NCI-H345 (cell line): ENCODE measurements around the gene FIS1.
"Not testable (repeated sequence)": the region's sequence is repeated elsewhere in the genome, so short reads cannot be mapped to it uniquely, and the experiment has no call there.

Source experiments
- DNase-seq: peaks from one replicate; lab custom pipeline; 2025; lab: John Stamatoyannopoulos, UW

The FIS1 gene

DNA sequence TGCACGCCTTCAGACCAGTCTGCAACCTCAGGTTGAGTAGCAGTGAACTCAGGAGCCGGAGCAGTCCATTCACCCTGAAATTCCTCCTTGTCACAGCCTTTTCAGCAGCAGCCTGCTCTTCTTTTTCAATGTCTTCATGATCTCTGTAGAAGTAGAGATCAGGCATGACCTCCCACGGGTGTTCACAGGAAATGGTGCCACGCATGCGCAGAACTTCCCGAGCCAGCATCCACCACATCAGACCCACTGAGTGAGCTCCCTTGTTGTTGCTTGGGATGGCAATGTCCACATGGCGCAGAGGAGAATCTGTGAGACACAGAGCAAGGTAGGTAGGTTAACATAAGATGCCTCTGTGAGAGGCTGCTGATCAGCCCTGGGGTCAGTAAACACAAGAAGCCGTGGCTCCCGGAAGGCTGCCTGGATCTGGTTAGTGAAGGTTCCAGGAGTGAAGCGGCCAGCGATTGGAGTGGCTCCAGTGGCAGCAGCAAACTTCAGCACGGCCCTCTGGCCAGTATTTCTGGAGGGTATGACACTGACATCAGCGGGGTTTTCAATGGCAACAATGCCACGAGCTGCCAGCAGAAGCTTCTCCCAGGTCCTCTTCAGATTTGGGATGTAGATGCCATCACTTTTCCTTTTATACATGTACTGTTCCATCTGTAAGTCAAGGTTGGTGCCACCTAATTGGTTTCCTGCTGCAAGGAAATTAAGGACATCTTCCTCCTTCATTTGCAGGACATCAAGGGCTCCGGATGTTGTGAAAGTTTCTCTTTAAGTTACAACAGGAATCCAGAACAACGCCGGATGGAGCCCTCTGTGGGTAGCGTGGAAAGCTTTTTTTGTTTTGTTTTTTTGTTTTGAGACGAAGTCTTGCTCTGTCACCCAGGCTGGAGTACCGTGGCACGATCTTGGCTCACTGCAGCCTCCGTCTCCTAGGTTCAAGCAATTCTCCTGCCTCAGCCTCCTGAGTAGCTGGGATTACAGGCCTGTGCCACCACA lies 40.8 kb downstream of the FIS1 start:
- not testable (repeated sequence) for DNase-seq

DNA sequence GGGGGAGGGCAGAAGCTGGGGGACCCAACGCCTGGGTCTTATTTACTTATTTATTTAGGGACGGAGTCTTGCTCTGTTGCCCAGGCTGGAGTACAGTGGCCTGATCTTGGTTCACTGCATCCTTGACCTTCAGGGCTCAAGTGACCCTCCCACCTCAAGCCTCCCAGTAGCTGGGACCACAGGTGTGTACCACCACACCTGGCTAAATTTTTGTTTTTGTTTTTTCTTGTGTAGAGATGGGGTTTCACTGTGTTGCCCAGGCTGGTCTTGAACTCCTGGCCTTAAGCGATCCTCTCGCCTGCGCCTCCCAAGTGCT lies 42.3 kb downstream of the FIS1 start:
- DNase-seq = no peak

DNA sequence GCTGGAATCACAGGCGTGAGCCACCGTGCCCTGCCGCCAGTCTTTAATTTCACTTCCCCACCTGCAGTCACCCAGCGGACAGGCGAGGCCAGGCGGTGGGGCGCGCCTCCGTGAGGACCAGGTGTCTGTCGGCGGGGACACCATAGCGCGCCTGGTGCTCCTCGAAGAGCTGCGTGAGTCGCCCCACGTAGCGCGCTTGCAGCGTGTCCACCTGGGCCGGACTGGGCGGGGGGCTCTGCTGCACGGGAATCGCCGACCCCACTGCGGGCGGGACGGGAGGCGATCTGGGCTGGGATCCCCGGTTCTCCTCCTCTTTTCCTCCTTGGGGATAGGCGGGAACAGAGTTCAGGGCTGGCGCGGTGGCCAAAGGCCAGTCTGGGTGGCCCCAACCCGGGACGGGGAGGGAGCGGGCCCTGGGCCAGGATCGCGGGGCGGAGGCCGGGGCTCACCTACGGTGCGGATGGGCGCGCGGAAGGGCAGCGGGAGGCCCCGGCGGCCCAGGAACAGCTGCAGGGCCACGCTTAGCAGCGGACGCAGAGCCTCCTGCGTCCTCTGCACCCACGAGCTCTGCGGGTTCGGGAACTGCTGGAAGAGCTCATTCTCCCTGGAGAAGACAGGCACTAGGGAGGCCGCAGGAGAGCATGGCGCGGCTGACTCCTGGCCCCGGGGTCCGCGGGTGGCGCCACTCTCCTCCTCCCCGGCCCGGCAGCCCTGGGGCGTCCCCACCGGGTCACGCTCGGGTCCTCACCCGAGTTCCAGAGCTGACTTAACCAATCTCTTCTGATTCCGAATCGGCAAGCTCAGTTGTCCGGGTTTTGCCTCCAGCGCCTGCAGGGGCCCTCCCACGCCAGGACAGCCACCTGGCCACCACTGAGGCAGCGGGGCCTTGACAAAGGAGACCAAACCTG lies 42.9 kb downstream of the FIS1 start:
- no peak for DNase-seq

DNA sequence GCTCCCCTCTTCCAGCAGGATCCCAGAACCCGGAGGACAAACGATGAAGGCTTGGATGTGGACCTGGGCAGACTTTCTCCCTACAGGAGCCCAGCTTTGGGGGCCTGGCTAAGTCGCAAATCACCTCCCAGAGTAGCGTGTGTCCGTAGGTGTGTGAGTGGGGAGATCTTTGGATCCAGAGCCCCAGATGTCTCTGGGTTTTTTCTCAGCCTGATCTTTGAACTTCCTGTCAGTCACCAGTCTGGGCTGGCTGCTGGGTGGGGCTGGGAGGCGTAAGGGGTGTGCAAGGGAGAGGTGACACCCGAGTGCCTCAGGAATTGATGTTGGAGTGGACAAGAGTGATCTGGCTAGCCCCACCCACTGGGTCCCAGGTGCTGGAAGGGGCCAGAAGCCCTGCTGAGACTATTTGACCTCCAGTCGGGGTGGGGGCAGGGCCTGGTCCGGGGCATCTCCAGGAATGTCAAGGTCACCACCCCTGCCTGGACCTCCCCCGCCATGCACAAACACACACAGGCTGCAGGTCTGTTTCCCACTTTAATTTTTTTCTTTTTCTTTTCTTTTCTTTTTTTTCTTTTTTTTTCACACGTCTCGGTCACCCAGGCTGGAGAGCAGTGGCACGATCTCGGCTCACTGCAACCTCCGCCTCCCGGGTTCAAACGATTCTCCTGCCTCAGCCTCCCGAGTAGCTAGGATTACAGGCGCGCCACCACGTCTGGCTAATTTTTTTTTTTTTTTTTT lies 43.9 kb downstream of the FIS1 start, which contains the start of gene MOGAT3:
Gene MOGAT3, minus strand, starts transcription at position 175 of the 738 bp plus-strand sequence. CDS start 182 bp downstream, outside the sequence.
- DNase-seq = no peak

DNA sequence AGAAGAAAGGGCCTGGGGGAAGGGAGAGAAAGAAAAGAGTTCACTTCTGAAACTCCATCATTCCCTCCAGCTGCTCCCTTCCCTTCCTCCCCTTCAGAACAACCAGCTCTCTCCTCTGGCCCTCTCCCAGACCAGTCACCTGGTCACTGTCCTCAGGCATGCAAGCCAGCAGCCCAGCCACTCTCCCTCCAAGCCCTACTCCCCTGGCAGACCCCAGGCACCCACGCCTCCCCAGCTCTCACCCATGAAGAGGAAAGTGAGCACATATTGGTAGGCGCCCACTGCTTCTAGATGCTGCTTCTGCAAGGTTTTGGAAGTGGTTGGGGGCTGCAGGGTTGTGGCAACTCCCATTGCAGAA lies 44.4 kb downstream of the FIS1 start:
- no peak for DNase-seq

DNA sequence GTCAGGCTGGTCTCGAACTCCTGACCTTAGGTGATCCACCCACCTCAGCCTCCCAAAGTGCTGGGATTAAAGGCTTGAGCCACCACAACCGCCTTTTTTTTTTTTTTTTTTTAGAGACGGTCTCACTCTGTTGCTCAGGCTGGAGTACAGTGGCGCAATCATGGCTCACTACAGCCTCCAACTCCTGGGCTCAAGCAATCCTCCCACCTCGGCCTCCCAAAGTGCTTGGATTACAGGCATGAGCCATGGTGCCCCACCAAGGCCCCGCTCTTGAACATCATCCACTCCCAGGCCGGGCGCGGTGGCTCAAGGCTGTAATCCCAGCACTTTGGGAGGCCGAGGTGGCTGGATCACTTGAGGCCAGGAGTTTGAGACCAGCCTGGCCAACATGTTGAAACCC lies 45.4 kb downstream of the FIS1 start:
- DNase-seq = not testable (repeated sequence)

DNA sequence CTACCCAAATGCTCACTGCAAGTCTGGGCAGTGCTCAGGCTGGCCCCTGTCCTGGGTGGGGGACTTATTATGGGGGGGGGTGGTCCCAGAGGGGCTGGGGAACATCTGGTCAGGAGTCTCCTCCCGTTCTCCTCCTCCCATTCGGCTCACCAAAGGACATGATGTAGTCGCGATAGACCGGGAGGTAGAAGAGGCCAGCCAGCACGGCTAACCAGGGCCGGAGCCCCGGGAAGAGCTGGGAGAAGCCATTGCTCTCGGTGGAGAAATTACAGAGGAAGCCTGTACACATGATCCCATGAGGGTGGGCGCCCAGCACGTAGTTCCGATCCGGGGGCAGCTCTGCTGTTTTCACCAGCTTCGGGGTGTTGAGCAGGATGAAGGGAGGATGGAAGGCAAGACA lies 46.4 kb downstream of the FIS1 start:
- no peak for DNase-seq

DNA sequence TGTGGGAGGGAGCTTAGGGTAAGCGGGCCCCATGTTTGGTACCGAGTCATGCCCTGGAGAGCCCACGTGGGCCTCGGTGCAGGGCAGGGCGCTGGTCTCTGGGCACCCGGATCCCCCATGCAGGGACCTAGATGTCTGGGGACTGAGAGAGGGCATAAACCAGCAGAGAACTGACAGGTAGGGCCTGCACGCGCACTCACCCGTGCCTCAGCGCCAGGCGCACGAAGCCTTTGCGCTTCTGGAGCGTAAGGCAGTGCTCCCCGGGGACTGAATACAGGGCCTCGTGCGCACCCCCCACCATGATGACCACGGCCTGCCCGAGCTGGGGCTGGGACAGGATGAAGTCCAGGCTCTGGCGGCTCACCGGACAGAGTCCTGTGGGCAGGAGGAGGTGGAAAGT lies 46.9 kb downstream of the FIS1 start:
- DNase-seq = no peak

DNA sequence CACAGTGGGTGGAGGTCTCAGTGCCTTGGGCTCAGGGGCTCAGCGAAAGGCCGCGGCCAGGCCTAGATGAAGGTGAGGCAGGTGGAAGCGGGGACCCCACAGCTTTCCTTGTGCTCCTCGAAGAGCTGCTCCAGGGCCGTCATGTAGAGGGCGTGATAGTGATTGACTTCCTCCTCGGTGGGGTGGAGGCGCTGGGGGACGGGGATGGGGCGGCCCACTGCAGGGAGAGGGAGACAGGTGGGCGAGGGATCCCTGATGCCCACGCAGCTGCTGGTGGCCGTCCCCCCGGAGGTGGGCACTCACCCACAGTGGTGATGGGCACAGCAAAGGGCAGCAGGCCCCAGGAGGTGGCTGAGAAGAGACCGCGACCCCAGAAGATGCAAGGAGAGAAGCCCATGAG lies 49.0 kb downstream of the FIS1 start:
- DNase-seq = no peak
